H1 (cell line): ENCODE measurements around the gene ATXN1L. TPM values are rescaled to one million over a fixed set of nuclear protein-coding genes. Genes with fewer than 3 reads are reported as not detected.

Experiments used
- CEBPB ChIP-seq: IDR thresholded peaks from 2 replicates; pipeline ENCODE4 v1.6.1; 2012; ENCODE audit warnings: low read depth, low read length
- CHD7 ChIP-seq: fragments of 300-600 bp; sonication (generic); IDR thresholded peaks from 2 replicates; pipeline ENCODE4 v1.7.1; 2012; ENCODE audit warnings: low read length, moderate library complexity, mild to moderate bottlenecking, inconsistent platforms; ENCODE audit not compliant: insufficient replicate concordance
- RAD21 ChIP-seq, 2 experiments: IDR thresholded peaks in 1 of 2; conservative IDR thresholded peaks in 1 of 2; 2 replicates each; pipeline ENCODE4 v1.6.1; 2011; ENCODE audit warnings: low read depth in 2 of 2, low read length in 2 of 2, improper control_type of control experiment in 1 of 2, inconsistent platforms in 1 of 2, mild to moderate bottlenecking in 1 of 2, moderate library complexity in 1 of 2
- RFX5 ChIP-seq: IDR thresholded peaks from 2 replicates; pipeline ENCODE4 v1.6.1; 2011; ENCODE audit warnings: low read depth, low read length, improper control_type of control experiment, borderline replicate concordance
- TCF12 ChIP-seq: IDR thresholded peaks from 2 replicates; pipeline ENCODE4 v1.6.1; 2011; ENCODE audit warnings: low read depth, mild to moderate bottlenecking, low read length
- YY1 ChIP-seq: IDR thresholded peaks from 2 replicates; pipeline ENCODE4 v1.6.1; 2011; ENCODE audit warnings: low read depth, mild to moderate bottlenecking, low read length
- polyA plus RNA-seq, 7 experiments: library from polyadenylated mRNA; depleted of rRNA in 3 of 7; stranded (reverse) in 5 of 7; unstranded in 2 of 7; fragments of >200 nt in 5 of 7; fragments of 200-250 nt in 2 of 7; gene quantifications; 1 replicate in 5 of 7; 2 replicates in 1 of 7; 4 replicates in 1 of 7; pipeline versions ENCODE4 v1.2.1 to v1.2.3, GENCODE V29; 2011 to 2013; ENCODE audit warnings: missing spikeins in 2 of 7, mixed read lengths in 2 of 7
- total RNA-seq: library from RNA; stranded (reverse); fragmentation: NEBNext Ultra II Directional; extraction: Animal tissue kit (Norgen Biotek cat#: 25700); gene quantifications from 2 replicates; pipeline ENCODE4 v1.2.1, GENCODE V29; 2021

Gene ATXN1L
- total and polyA plus RNA-seq, 2 of the 8 experiments (the other 6 are each of a cell fraction or from before 2014, with no cell fraction given), result 12.1 to 23.8 TPM

DNA sequence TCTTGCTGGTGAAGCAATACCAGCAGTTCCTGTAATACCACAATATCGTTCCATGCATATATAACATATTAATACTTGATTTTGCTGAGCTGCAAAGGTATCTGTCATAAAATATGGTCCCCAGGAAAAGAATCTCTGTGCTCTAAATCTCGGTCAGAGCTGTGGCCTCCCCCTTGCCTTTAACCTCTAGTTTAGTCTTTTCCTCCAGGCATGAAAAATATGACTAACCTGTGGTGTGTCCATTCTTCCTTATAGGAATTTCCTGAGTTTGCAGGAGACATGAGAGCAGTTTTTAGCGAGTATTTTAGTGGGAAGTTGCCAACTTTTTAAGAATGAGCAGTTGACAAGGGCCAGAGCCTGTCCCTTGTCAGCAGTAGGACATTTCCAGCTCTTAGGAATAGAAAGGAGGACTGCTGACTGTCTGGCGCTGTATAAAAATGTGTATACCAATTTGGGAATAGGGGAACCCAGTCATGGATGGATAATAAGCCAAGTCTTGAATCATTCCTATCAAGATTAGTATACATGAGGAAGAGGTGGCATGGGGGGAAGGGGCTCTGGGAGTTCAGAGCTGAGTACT lies 8.7 kb downstream of the ATXN1L start (continued):
- TF ChIP-seq CHD7 (no peak), YY1 (no peak), RFX5 (no peak), RAD21 (IDR thresholded peaks at IDR 0.05 in 1 of 2, conservative IDR thresholded peaks at IDR 0.05 in 1 of 2; ENCODE audit: low read depth in 2 of 2, low read length in 2 of 2) (no peak), CEBPB (no peak), TCF12 (no peak)
- TF ChIP-seq, all 59 proteins: peak for 0
